Liver (tissue), 9 donors: ENCODE data around the gene ZSWIM6. TPM values are rescaled to one million over a fixed set of nuclear protein-coding genes. Genes with fewer than 3 reads are reported as not detected.

Source experiments
- DNase-seq: peaks from one replicate; pipeline ENCODE4 v3.0.0-alpha.2; 2017; ENCODE audit warnings: low spot score
- H3K27ac ChIP-seq, 2 donors: one replicate each; pipeline ENCODE4 v1.7.0; 2013; ENCODE audit warnings: inconsistent platforms in 2 of 2, low read length in 2 of 2, control low read depth in 1 of 2, low read depth in 1 of 2, mild to moderate bottlenecking in 1 of 2
- H3K27me3 ChIP-seq, 4 donors: one replicate each; pipeline versions ENCODE4 v1.6.1 to v1.7.0; 2013; ENCODE audit warnings: low read length in 3 of 4, inconsistent platforms in 1 of 4, mild to moderate bottlenecking in 1 of 4, moderate library complexity in 1 of 4; ENCODE audit not compliant: control insufficient read depth in 4 of 4, insufficient read depth in 4 of 4
- H3K36me3 ChIP-seq, 4 donors: one replicate each; pipeline versions ENCODE4 v1.6.1 to v1.7.0; 2013; ENCODE audit warnings: low read length in 3 of 4, mild to moderate bottlenecking in 3 of 4, low read depth in 1 of 4, moderate library complexity in 1 of 4; ENCODE audit not compliant: control insufficient read depth in 4 of 4, insufficient read depth in 3 of 4
- H3K4me1 ChIP-seq, 4 donors: one replicate each; pipeline versions ENCODE4 v1.6.1 to v1.7.0; 2013; ENCODE audit warnings: low read length in 3 of 4, mild to moderate bottlenecking in 3 of 4, moderate library complexity in 1 of 4; ENCODE audit not compliant: control insufficient read depth in 4 of 4, insufficient read depth in 4 of 4
- H3K4me3 ChIP-seq, 3 donors: one replicate each; pipeline versions ENCODE4 v1.6.1 to v1.7.0; 2013; ENCODE audit warnings: low read length in 3 of 3, control low read depth in 1 of 3, low read depth in 1 of 3, mild to moderate bottlenecking in 1 of 3
- H3K9ac ChIP-seq, 2 donors: one replicate each; pipeline ENCODE4 v1.7.0; 2013; ENCODE audit warnings: low read length in 2 of 2, mild to moderate bottlenecking in 2 of 2, moderate library complexity in 2 of 2, control low read depth in 1 of 2, low read depth in 1 of 2
- H3K9me3 ChIP-seq, 4 donors: one replicate each; pipeline versions ENCODE4 v1.6.1 to v1.7.0; 2013; ENCODE audit warnings: low read length in 3 of 4; ENCODE audit not compliant: control insufficient read depth in 4 of 4
- ATF3 ChIP-seq: IDR thresholded peaks from 2 replicates; pipeline ENCODE4 v1.6.1; 2016; ENCODE audit warnings: antibody characterized with exemption
- CTCF ChIP-seq: fragments of 150-350 bp; IDR thresholded peaks from 2 replicates; pipeline ENCODE4 v1.5.1; 2017; ENCODE audit warnings: improper control_type of control experiment, low read depth, low read length; ENCODE audit not compliant: missing input control
- EGR1 ChIP-seq, 2 donors: IDR thresholded peaks; 2 replicates each; pipeline ENCODE4 v1.6.1; 2016 to 2018; ENCODE audit warnings: antibody characterized with exemption in 2 of 2, low read depth in 2 of 2
- FOXA1 ChIP-seq: IDR thresholded peaks from 2 replicates; pipeline ENCODE4 v1.6.1; 2016; ENCODE audit warnings: antibody characterized with exemption
- FOXA2 ChIP-seq: IDR thresholded peaks from 2 replicates; pipeline ENCODE4 v1.6.1; 2016; ENCODE audit warnings: antibody characterized with exemption
- GABPA ChIP-seq, 2 donors: IDR thresholded peaks in 1 of 2; conservative IDR thresholded peaks in 1 of 2; 2 replicates each; pipeline ENCODE4 v1.6.1; 2016; ENCODE audit warnings: antibody characterized with exemption in 2 of 2, mild to moderate bottlenecking in 1 of 2, moderate library complexity in 1 of 2
- HNF4A ChIP-seq, 2 donors: conservative IDR thresholded peaks; 2 replicates each; pipeline ENCODE4 v1.6.1; 2016; ENCODE audit warnings: antibody characterized with exemption in 2 of 2, mild to moderate bottlenecking in 2 of 2
- HNF4G ChIP-seq: IDR thresholded peaks from 2 replicates; pipeline ENCODE4 v1.6.1; 2016; ENCODE audit warnings: antibody characterized with exemption
- JUND ChIP-seq, 2 donors: IDR thresholded peaks; 2 replicates each; pipeline ENCODE4 v1.6.1; 2016; ENCODE audit warnings: antibody characterized with exemption in 2 of 2
- MAX ChIP-seq: IDR thresholded peaks from 2 replicates; pipeline ENCODE4 v1.6.1; 2016; ENCODE audit warnings: antibody characterized with exemption
- NR2F2 ChIP-seq: IDR thresholded peaks from 2 replicates; pipeline ENCODE4 v1.6.1; 2016; ENCODE audit warnings: antibody characterized with exemption
- RAD21 ChIP-seq, 2 donors: IDR thresholded peaks; 2 replicates each; pipeline ENCODE4 v1.6.1; 2016; ENCODE audit warnings: antibody characterized with exemption in 2 of 2, mild to moderate bottlenecking in 2 of 2
- REST ChIP-seq: IDR thresholded peaks from 2 replicates; pipeline ENCODE4 v1.6.1; 2016; ENCODE audit warnings: antibody characterized with exemption, mild to moderate bottlenecking
- RXRA ChIP-seq, 2 donors: IDR thresholded peaks; 2 replicates each; pipeline ENCODE4 v1.6.1; 2017 to 2018; ENCODE audit warnings: antibody characterized with exemption in 2 of 2, mild to moderate bottlenecking in 1 of 2
- SP1 ChIP-seq: IDR thresholded peaks from 2 replicates; pipeline ENCODE4 v1.6.1; 2018; ENCODE audit warnings: antibody characterized with exemption, mild to moderate bottlenecking
- TAF1 ChIP-seq: conservative IDR thresholded peaks from 2 replicates; pipeline ENCODE4 v1.6.1; 2016; ENCODE audit warnings: antibody characterized with exemption, mild to moderate bottlenecking
- YY1 ChIP-seq: IDR thresholded peaks from 2 replicates; pipeline ENCODE4 v1.6.1; 2016; ENCODE audit warnings: antibody characterized with exemption, mild to moderate bottlenecking
- ZBTB33 ChIP-seq: IDR thresholded peaks from 2 replicates; pipeline ENCODE4 v1.6.1; 2016; ENCODE audit warnings: antibody characterized with exemption
- WGBS: extraction: QIAGEN DNeasy Blood & Tissue Kit; methylation state at CpG from one replicate; pipeline ENCODE4 v1.1.7; 2013; 5-methylcytosine and 5-hydroxymethylcytosine counted together
- polyA plus RNA-seq, 2 donors: library from polyadenylated mRNA; stranded (reverse) in 1 of 2; unstranded in 1 of 2; fragments of 200-250 nt in 1 of 2; fragments of >200 nt in 1 of 2; fragmentation: Nextera tagmentation in 1 of 2; extraction: Ambion mirVana in 1 of 2; gene quantifications; one replicate each; pipeline versions ENCODE4 v1.2.1 to v1.2.3, GENCODE V29; 2013 to 2015
- total RNA-seq, 2 donors: library from RNA; depleted of rRNA; stranded (reverse); fragments of >200 nt; gene quantifications; one replicate each; pipeline ENCODE4 v1.2.3, GENCODE V29; 2014
- donor health status: healthy.
- donor health status: healthy.
- donor health status: healthy.
- donor health status: healthy.
- donor health status: healthy.

Gene ZSWIM6
- total and polyA plus RNA-seq, 4 donors = 1.3 to 5.2 (median 3.3) TPM

GRCh38 chr5:61286446-61287132 is 45.5 kb upstream of the ZSWIM6 start:
- no peak for DNase-seq
- peaks cover 0 to 4% (median 0%) of the 10 kb centered on the region in 4 donors for H3K9me3 ChIP-seq
- peaks cover 0 to 9% (median 0%) of the 10 kb centered on the region in 4 donors for H3K4me1 ChIP-seq
- no peak overlapping the region for H3K4me3 ChIP-seq
- no peaks in the 10 kb centered on the region for H3K27me3 ChIP-seq
- 97% methylated on average over 5 of the region's 5 CpGs for WGBS
- H3K9ac ChIP-seq = no peak overlapping the region
- H3K36me3 ChIP-seq = no peaks in the 10 kb centered on the region
- H3K27ac ChIP-seq = no peak overlapping the region
- TF ChIP-seq CTCF = no peak
- TF ChIP-seq MAX = no peak
- no peak for TF ChIP-seq ATF3
- TF ChIP-seq SP1 = no peak
- no peak for TF ChIP-seq NR2F2
- TF ChIP-seq YY1 = no peak
- no peak for TF ChIP-seq HNF4G
- no peak for TF ChIP-seq REST
- no peak for TF ChIP-seq EGR1 (IDR thresholded peaks at IDR 0.05; ENCODE audit: low read depth in 2 of 2)
- TF ChIP-seq ZBTB33 = no peak
- no peak for TF ChIP-seq FOXA2
- no peak for TF ChIP-seq JUND (IDR thresholded peaks at IDR 0.05)
- no peak for TF ChIP-seq GABPA (IDR thresholded peaks at IDR 0.05 in 1 of 2, conservative IDR thresholded peaks at IDR 0.05 in 1 of 2)
- TF ChIP-seq RAD21 (IDR thresholded peaks at IDR 0.05) = no peak
- TF ChIP-seq FOXA1 = no peak
- no peak for TF ChIP-seq HNF4A (conservative IDR thresholded peaks at IDR 0.05)
- no peak for TF ChIP-seq TAF1
- no peak for TF ChIP-seq RXRA (IDR thresholded peaks at IDR 0.05)
